Endothelial cell (in vitro differentiated cells): Measurements from ENCODE around the gene MGAT5. TPM values are rescaled to one million over a fixed set of nuclear protein-coding genes. Genes with fewer than 3 reads are reported as not detected.

Experiments
- DNase-seq: peaks from one replicate; pipeline ENCODE4 v3.0.0; 2021; ENCODE audit warnings: low spot score
- H3K27ac Mint-ChIP-seq: one replicate; pipeline ENCODE4 v1.8.0; 2021; ENCODE audit warnings: mixed read lengths, inconsistent platforms; ENCODE audit not compliant: unreplicated experiment
- H3K27me3 Mint-ChIP-seq: one replicate; pipeline ENCODE4 v1.8.0; 2021; ENCODE audit warnings: mild to moderate bottlenecking, moderate library complexity, mixed read lengths, inconsistent platforms; ENCODE audit not compliant: unreplicated experiment
- H3K36me3 Mint-ChIP-seq: one replicate; pipeline ENCODE4 v1.8.0; 2021; ENCODE audit warnings: mild to moderate bottlenecking, low read depth, mixed read lengths, inconsistent platforms; ENCODE audit not compliant: unreplicated experiment
- H3K4me1 Mint-ChIP-seq: one replicate; pipeline ENCODE4 v1.8.0; 2021; ENCODE audit warnings: mild to moderate bottlenecking, mixed read lengths, inconsistent platforms; ENCODE audit not compliant: unreplicated experiment
- H3K4me3 Mint-ChIP-seq: one replicate; pipeline ENCODE4 v1.8.0; 2021; ENCODE audit warnings: mild to moderate bottlenecking, mixed read lengths, inconsistent platforms; ENCODE audit not compliant: unreplicated experiment
- H3K9me3 Mint-ChIP-seq: one replicate; pipeline ENCODE4 v1.8.0; 2021; ENCODE audit warnings: mixed read lengths, inconsistent platforms; ENCODE audit not compliant: unreplicated experiment
- CTCF ChIP-seq: fragments of 200-600 bp; sonication (generic); IDR thresholded peaks from one replicate; pipeline ENCODE4 v1.5.0; 2021; ENCODE audit warnings: antibody characterized with exemption; ENCODE audit not compliant: unreplicated experiment
- total RNA-seq: library from RNA; stranded (reverse); fragmentation: NEBNext Ultra II Directional; extraction: Animal tissue kit (Norgen Biotek cat#: 25700); gene quantifications from one replicate; pipeline ENCODE4 v1.2.1, GENCODE V29; 2021; ENCODE audit not compliant: unreplicated experiment

Gene MGAT5
- total RNA-seq, 1 donor from 2014 or later, result 124 TPM

DNA sequence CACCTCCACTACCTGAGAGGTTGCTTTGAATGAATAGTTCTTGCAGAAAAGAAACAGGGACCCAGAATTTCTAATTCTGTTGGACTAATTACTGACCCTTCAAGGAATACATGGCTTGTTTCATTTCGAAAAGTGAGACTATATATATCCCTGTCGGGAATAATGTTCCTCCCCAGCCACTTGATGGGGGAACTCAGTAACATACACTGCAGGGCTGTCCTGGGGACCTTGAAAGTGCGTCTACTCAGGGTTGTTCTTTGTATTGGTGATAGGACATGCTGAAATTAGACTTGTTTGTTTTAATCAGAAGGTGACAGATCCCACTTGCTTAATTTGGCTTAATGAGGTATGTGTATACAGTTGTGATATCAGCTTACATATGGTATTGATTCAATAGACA is 25.5 kb downstream of the MGAT5 start:
- Mint-ChIP-seq H3K27me3 (no peaks in the 10 kb centered on the region), H3K9me3 (no peaks in the 10 kb centered on the region), H3K27ac (no peak overlapping the region), H3K4me1 (peaks cover 10% of the 10 kb centered on the region), H3K4me3 (no peak overlapping the region), H3K36me3 (peaks cover 20% of the 10 kb centered on the region)
- DNase-seq, result no peak
- TF ChIP-seq CTCF, result no peak

DNA sequence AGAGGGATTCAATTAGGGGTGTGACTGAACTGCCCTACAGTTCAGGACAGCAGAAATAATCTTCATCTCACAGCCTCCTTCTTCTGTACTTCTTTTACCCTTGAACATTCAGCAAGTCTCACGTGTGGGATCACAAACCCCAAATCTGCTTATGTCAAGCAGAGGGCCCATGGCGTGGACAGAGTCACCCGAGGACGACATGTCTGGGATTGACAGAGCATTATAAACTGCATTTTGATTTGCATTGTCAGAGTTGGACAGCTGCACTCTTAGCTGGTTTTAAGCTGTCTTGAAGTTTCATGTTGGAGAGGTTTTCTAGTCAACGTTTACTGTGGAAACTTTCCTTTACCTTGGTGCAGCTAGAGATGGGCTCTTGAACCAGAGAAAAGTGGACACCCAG is 26.4 kb downstream of the MGAT5 start:
- H3K4me3 Mint-ChIP-seq, result no peak overlapping the region
- H3K27me3 Mint-ChIP-seq, result no peaks in the 10 kb centered on the region
- no peak for DNase-seq
- H3K4me1 Mint-ChIP-seq, result peaks cover 5% of the 10 kb centered on the region
- H3K36me3 Mint-ChIP-seq, result peaks cover 20% of the 10 kb centered on the region
- H3K27ac Mint-ChIP-seq, result no peak overlapping the region
- no peak for TF ChIP-seq CTCF
- no peaks in the 10 kb centered on the region for H3K9me3 Mint-ChIP-seq

DNA sequence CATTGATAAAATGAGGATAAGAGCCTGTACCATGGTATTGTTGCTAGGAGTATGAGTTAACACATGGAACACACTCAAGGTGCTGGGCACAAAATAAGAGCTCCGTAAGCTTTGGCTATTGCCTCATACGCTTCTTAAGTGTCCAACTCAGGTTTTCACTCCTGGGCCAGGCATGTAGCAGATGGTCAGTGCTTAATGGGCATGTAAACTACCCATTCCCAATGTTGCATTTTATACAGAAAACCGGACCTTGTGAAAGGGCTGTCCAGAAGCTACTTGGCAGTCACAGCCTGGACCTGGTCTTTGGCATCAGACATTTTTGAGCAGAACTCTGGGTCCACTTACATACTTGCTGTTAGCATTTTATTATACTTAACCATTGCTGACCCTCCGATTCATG is 26.9 kb downstream of the MGAT5 start:
- H3K27ac Mint-ChIP-seq, result peak overlapping the region; percentile 33
- H3K36me3 Mint-ChIP-seq, result peaks cover 20% of the 10 kb centered on the region

GRCh38 chr2:134281815-134282419 is 28.0 kb downstream of the MGAT5 start:
- Mint-ChIP-seq H3K36me3 (peaks cover 15% of the 10 kb centered on the region), H3K27me3 (no peaks in the 10 kb centered on the region), H3K4me3 (no peak overlapping the region), H3K27ac (no peak overlapping the region), H3K9me3 (no peaks in the 10 kb centered on the region), H3K4me1 (peaks cover 4% of the 10 kb centered on the region)
- no peak for TF ChIP-seq CTCF
- DNase-seq, result no peak

More for the DNA sequence above, 26.9 kb downstream of the MGAT5 start:
- TF ChIP-seq CTCF, result no peak
- Mint-ChIP-seq H3K9me3 (no peaks in the 10 kb centered on the region), H3K4me1 (peaks cover 4% of the 10 kb centered on the region), H3K4me3 (no peak overlapping the region), H3K27me3 (no peaks in the 10 kb centered on the region)
- DNase-seq, result no peak

- no peak for DNase-seq
- H3K4me3 Mint-ChIP-seq, result no peak overlapping the region
- H3K27me3 Mint-ChIP-seq, result no peaks in the 10 kb centered on the region
- H3K36me3 Mint-ChIP-seq, result peaks cover 11% of the 10 kb centered on the region
- H3K9me3 Mint-ChIP-seq, result no peaks in the 10 kb centered on the region
- H3K4me1 Mint-ChIP-seq, result peaks cover 5% of the 10 kb centered on the region
- TF ChIP-seq CTCF, result no peak
- H3K27ac Mint-ChIP-seq, result no peak overlapping the region
These were observed 28.9 kb downstream of the MGAT5 start for GRCh38 chr2:134282629-134283400.
